Lower lobe of right lung (tissue), 2 donors: ENCODE data around the gene ERGIC3. TPM values are rescaled to one million over a fixed set of nuclear protein-coding genes. Genes with fewer than 3 reads are reported as not detected.
A peak's percentile ranks its signal among the peaks of the same experiment; 100 is the strongest.

Experiments used
- ATAC-seq, 2 donors: fragments of 200-7000 bp; cut with Tn5 transposase; one replicate each; pipeline ENCODE4 v1.9.1; 2020 to 2022; ENCODE audit warnings: mild to moderate bottlenecking in 2 of 2, moderate library complexity in 2 of 2
- DNase-seq: peaks from one replicate; pipeline ENCODE4 v3.0.0-alpha.2; 2020
- H3K27ac ChIP-seq: fragments of 200-600 bp; one replicate; pipeline ENCODE4 v1.8.0; 2022
- H3K27me3 ChIP-seq: fragments of 200-600 bp; one replicate; pipeline ENCODE4 v1.8.0; 2022; ENCODE audit warnings: low read depth
- H3K36me3 ChIP-seq: fragments of 200-600 bp; one replicate; pipeline ENCODE4 v1.8.0; 2022; ENCODE audit warnings: mild to moderate bottlenecking
- H3K4me1 ChIP-seq: fragments of 200-600 bp; one replicate; pipeline ENCODE4 v1.8.0; 2022
- H3K4me3 ChIP-seq: fragments of 200-600 bp; one replicate; pipeline ENCODE4 v1.8.0; 2022; ENCODE audit warnings: mild to moderate bottlenecking
- H3K9me3 ChIP-seq: fragments of 200-600 bp; one replicate; pipeline ENCODE4 v1.8.0; 2022
- CTCF ChIP-seq: fragments of 200-600 bp; IDR thresholded peaks from one replicate; pipeline ENCODE4 v1.8.0; 2022; ENCODE audit warnings: antibody characterized with exemption, mild to moderate bottlenecking
- intact Hi-C: fragments of 100-400 bp; cut with DNase I; formaldehyde crosslinking; loops from one replicate; pipeline ENCODE4 v1.11.0; 2022
- total RNA-seq: library from RNA; stranded (reverse); fragmentation: NEBNext Ultra II Directional; extraction: Animal tissue kit (Norgen Biotek cat#: 25700); gene quantifications from one replicate; pipeline ENCODE4 v1.2.1, GENCODE V29; 2021
- donor health status: DM: no; HTN: yes; CAD: no; lungs with severe emphysema.

ERGIC3 gene
- total RNA-seq, 1 donor from 2014 or later, result 189 TPM

- no peaks in the 10 kb centered on the region for H3K27me3 ChIP-seq
Observed at GRCh38 chr20:35523298-35523888, 18.5 kb upstream of the ERGIC3 start.

GRCh38 chr20:35525639-35526038, 16.2 kb upstream of the ERGIC3 start:
- Histone ChIP-seq H3K4me3 (no peak overlapping the region), H3K9me3 (no peaks in the 10 kb centered on the region), H3K27ac (no peak overlapping the region), H3K27me3 (no peaks in the 10 kb centered on the region), H3K4me1 (no peaks in the 10 kb centered on the region), H3K36me3 (no peaks in the 10 kb centered on the region)
- intact Hi-C loops, result no loop called here
- no peak for TF ChIP-seq CTCF
- DNase-seq, result no peak
- ATAC-seq, result no peak

More at GRCh38 chr20:35523298-35523888, 18.5 kb upstream of the ERGIC3 start:
- intact Hi-C loops, result no loop called here
- TF ChIP-seq CTCF, result peak; percentile 41
- Histone ChIP-seq H3K4me3 (no peak overlapping the region), H3K27ac (no peak overlapping the region), H3K4me1 (no peaks in the 10 kb centered on the region), H3K36me3 (no peaks in the 10 kb centered on the region), H3K9me3 (no peaks in the 10 kb centered on the region)
- DNase-seq (no peak), ATAC-seq (peak in 1 of 2 donors; percentile 47)

- no peak overlapping the region for H3K27ac ChIP-seq
- no peak for TF ChIP-seq CTCF
- no peak overlapping the region for H3K4me3 ChIP-seq
- ATAC-seq (no peak), DNase-seq (no peak)
- no peaks in the 10 kb centered on the region for H3K4me1 ChIP-seq
- no peaks in the 10 kb centered on the region for H3K27me3 ChIP-seq
- H3K9me3 ChIP-seq, result no peaks in the 10 kb centered on the region
- intact Hi-C loops, result no loop called here
- H3K36me3 ChIP-seq, result no peaks in the 10 kb centered on the region
Observed at GRCh38 chr20:35527122-35527769, 14.6 kb upstream of the ERGIC3 start.

GRCh38 chr20:35529552-35529951, 12.3 kb upstream of the ERGIC3 start, which contains the start of gene C20orf173:
Gene C20orf173 (minus strand): TSS chr20:35529652. CDS start chr20:35529373, 279 bp downstream.
- DNase-seq (no peak), ATAC-seq (no peak)
- Histone ChIP-seq H3K36me3 (no peaks in the 10 kb centered on the region), H3K4me3 (no peak within 1 kb of the TSS), H3K27me3 (no peaks in the 10 kb centered on the region), H3K27ac (no peak within 1 kb of the TSS), H3K4me1 (no peaks in the 10 kb centered on the region), H3K9me3 (no peaks in the 10 kb centered on the region)
- TF ChIP-seq CTCF, result no peak
- intact Hi-C loops, result no loop called here

GRCh38 chr20:35539756-35540212, 2.1 kb upstream of the ERGIC3 start:
- no peaks in the 10 kb centered on the region for H3K27me3 ChIP-seq
- no peak overlapping the region for H3K27ac ChIP-seq
- H3K36me3 ChIP-seq, result peaks cover 14% of the 10 kb centered on the region
- peak; percentile 28 to 42 for ATAC-seq
- peak; percentile 66 for DNase-seq
- H3K4me3 ChIP-seq, result no peak overlapping the region
- H3K4me1 ChIP-seq, result peaks cover 18% of the 10 kb centered on the region
- no peaks in the 10 kb centered on the region for H3K9me3 ChIP-seq
- intact Hi-C loops, result no loop called here
- TF ChIP-seq CTCF, result no peak
